Hematopoietic multipotent progenitor cell treated with erythropoietin and hydrocortisone succinate and interleukin-3 and kit ligand, for 15 days (in vitro differentiated cells): Measurements from ENCODE around the gene SNX6.
A peak's percentile ranks its signal among the peaks of the same experiment; 100 is the strongest.
"Not testable (repeated sequence)": the region's sequence is repeated elsewhere in the genome, so short reads cannot be mapped to it uniquely, and the experiment has no call there.

Experiments used
- DNase-seq: peaks from one replicate; pipeline ENCODE4 v3.0.0-alpha.2; 2015; ENCODE audit warnings: low spot score

Gene SNX6

GRCh38 chr14:34562776-34563150 is 67.2 kb downstream of the SNX6 start:
- DNase-seq, result no peak

DNA sequence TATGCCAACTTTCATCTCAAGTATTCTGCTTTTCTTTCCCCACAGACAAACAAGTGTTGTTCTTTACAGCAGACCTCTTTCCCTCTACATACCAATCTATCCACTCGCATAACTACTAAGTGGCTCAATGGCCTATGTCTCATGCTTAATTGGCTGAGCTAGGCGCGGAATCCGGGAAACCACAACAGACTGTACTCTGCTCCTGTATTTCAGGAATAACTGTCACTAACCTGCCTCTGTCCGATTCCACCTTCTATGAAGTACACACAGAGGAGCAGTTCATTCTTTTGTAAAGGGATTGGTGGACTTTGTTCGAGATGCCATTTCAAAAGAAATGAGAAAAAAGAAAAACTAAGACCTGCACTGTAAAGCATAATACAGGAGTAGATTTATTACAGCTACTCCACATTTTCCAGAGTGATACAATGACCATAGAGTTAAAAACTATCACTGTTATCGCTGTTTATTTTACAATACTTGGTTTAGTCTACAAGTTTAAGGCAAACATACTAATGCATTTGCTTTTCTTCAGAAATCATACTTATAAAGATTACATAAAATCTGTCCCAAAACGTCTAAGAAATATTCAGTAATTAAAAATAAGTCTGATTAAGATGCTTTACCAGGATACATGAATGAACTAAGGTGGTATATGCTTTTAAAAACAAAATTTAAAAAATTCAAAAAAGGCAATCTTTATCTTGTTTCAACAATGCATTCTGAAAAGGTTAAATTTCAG is 67.7 kb downstream of the SNX6 start:
- not testable (repeated sequence) for DNase-seq

GRCh38 chr14:34556498-34556829 is 73.5 kb downstream of the SNX6 start:
- not testable (repeated sequence) for DNase-seq

GRCh38 chr14:34555583-34556497 is 74.1 kb downstream of the SNX6 start:
- not testable (repeated sequence) for DNase-seq

- DNase-seq, result peak; percentile 26
These were observed 75.3 kb downstream of the SNX6 start for GRCh38 chr14:34554540-34555250.

DNA sequence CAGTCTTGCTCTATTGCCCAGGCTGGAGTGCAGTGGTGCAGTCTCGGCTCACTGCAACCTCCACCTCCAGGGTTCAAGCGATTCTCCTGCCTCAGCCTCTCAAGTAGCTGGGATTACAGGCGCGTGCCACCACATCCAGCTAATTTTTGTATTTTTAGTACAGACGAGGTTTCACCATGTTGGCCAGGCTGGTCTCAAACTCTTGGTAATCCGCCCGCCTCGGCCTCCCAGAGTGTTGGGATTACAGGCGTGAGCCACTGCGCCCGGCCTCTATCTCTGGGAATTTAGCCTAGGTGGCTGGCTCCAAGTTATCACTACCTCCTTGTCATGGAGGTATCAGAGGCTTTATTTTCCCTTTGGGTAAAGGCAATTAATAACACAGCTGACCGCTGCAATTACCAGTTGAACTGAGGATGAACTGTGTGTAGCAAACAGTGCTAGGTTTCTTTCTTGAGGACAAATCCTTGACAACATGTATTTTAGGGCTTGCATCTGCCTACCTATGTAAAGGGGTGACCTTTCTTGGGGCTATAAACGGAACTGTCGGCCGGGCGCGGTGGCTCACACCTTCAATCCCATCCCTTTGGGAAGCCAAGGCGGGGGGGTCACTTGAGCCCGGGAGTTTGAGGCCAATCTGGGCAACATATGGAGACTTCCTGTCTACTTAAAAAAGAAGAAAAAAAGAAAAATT is 80.5 kb downstream of the SNX6 start:
- not testable (repeated sequence) for DNase-seq

- DNase-seq, result no peak
These were observed 81.4 kb downstream of the SNX6 start for GRCh38 chr14:34548472-34548981.

DNA sequence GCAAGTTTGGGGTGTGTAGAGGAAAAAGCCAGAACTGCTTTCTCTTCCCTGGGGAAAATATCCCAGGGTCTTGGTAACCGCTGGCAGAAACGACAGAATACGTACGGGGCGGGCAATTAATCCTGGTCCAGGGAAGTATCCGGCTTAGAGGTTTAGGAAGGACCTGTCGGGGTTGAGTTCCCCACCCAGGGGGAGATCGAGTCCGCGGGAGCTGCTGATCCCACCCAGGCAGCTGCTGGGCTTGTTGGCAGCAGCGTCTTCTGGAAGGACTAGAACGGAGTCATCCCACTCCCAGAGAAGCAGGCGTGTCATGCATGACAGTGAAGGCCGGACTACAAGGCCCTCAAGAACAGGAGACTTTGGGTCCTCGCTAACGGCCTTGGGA is 82.8 kb downstream of the SNX6 start:
- not testable (repeated sequence) for DNase-seq

- DNase-seq, result not testable (repeated sequence)
These were observed 83.4 kb downstream of the SNX6 start for GRCh38 chr14:34546272-34547135.

GRCh38 chr14:34540181-34541059 is 89.5 kb downstream of the SNX6 start:
- DNase-seq, result not testable (repeated sequence)

- peak; percentile 95 for DNase-seq
These were observed 90.4 kb downstream of the SNX6 start, which contains the start of gene EAPP for GRCh38 chr14:34539407-34540180. TSS of gene EAPP (minus strand) at chr14:34539701. CDS start at chr14:34539628, 73 bp downstream.

- DNase-seq, result no peak
These were observed 91.0 kb downstream of the SNX6 start for GRCh38 chr14:34538871-34539406.

DNA sequence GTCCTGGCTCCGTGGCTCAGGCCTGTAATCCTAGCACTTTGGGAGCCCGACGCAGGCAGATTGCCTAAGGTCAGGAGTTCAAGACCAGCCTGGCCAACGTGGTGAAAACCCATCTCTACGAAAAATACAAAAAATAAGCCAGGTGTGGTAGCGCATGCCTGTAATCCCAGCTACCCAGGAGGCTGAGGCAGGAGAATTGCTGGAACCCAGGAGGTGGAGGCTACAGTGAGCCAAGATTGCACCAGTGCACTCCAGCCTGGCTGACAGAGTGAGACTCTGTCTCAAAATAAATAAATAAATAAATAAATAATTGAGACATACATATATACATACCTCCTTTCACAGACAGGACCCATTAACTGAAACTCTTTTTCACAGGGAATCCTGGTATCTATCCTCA is 91.9 kb downstream of the SNX6 start:
- not testable (repeated sequence) for DNase-seq

DNA sequence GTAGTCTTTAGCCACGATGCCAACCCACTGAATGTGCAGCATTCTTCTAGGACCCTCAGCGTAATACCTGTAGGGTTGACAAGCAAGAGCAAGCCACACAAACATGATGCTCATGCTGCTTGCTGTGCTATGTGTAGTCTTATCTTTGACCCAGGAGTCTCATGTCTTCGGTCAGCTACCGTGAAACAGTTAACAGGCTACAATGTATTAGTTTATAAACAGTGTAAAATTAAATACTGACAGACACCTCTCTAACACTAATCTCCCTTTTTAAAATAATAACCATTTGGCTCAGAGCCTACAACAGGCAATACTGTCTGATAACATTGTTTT is 92.3 kb downstream of the SNX6 start:
- DNase-seq, result no peak

- no peak for DNase-seq
These were observed 92.8 kb downstream of the SNX6 start for GRCh38 chr14:34536951-34537676.

GRCh38 chr14:34527591-34527990 is 102.4 kb downstream of the SNX6 start:
- DNase-seq, result no peak

- DNase-seq, result not testable (repeated sequence)
These were observed 105.7 kb downstream of the SNX6 start for GRCh38 chr14:34524216-34524615.

GRCh38 chr14:34522496-34522895 is 107.5 kb downstream of the SNX6 start:
- no peak for DNase-seq
